Measurements from ENCODE around the gene MGRN1.

GRCh38 chr16:4574919-4575705 lies 49.5 kb upstream of the MGRN1 start:
- TF ChIP-seq GATA2 (IDR thresholded peaks at IDR 0.05; ENCODE audit: low read depth, low read length) = no peak
- no peak for TF ChIP-seq GATA3 (IDR thresholded peaks at IDR 0.05; ENCODE audit: low read depth, low read length)
